Measurements from ENCODE around the gene NFATC2. TPM values are rescaled to one million over a fixed set of nuclear protein-coding genes. Genes with fewer than 3 reads are reported as not detected.

NFATC2 gene
- polyA plus RNA-seq, 1 donor from 2014 or later, result not detected

- Histone ChIP-seq H3K27ac (ENCODE audit: low read length) (no peak overlapping the region), H3K9me2 (ENCODE audit: insufficient read depth, low read length) (no peaks in the 10 kb centered on the region), H3K36me3 (ENCODE audit: insufficient read depth, low read length) (no peaks in the 10 kb centered on the region), H3F3A (ENCODE audit: insufficient read depth, low read length, poor library complexity, severe bottlenecking) (no peaks in the 10 kb centered on the region), H3K9ac (ENCODE audit: low read length) (no peak overlapping the region), H3K9me3 (ENCODE audit: low read length) (no peaks in the 10 kb centered on the region), H3K27me3 (ENCODE audit: insufficient read depth, low read depth, low read length) (no peaks in the 10 kb centered on the region), H2AFZ (ENCODE audit: low read depth, low read length) (no peak overlapping the region), H3K4me3 (ENCODE audit: low read length) (no peak overlapping the region), H3K4me2 (ENCODE audit: low read length) (no peak overlapping the region), H3K79me2 (replicated peaks; ENCODE audit: insufficient read depth, low read length) (no peaks in the 10 kb centered on the region), H4K20me1 (ENCODE audit: insufficient read depth) (no peaks in the 10 kb centered on the region)
- no peak for TF ChIP-seq SMC3 (conservative IDR thresholded peaks at IDR 0.05; ENCODE audit: poor library complexity)
- TF ChIP-seq MXI1 (conservative IDR thresholded peaks at IDR 0.05; ENCODE audit: poor library complexity, severe bottlenecking), result no peak
- TF ChIP-seq CTCF (IDR thresholded peaks at IDR 0.05; ENCODE audit: poor library complexity, severe bottlenecking), result no peak
- TF ChIP-seq TAF1 (IDR thresholded peaks at IDR 0.05; ENCODE audit: low read depth), result no peak
- TF ChIP-seq EZH2 (IDR thresholded peaks at IDR 0.05; ENCODE audit: borderline replicate concordance, insufficient read depth, low read length, poor library complexity, severe bottlenecking), result no peak
- TF ChIP-seq RAD21 (conservative IDR thresholded peaks at IDR 0.05), result no peak
- TF ChIP-seq POLR2AphosphoS5 (IDR thresholded peaks at IDR 0.05), result no peak
- no peak for TF ChIP-seq EP300 (conservative IDR thresholded peaks at IDR 0.05; ENCODE audit: poor library complexity, severe bottlenecking)
- no peak for TF ChIP-seq REST (IDR thresholded peaks at IDR 0.05; ENCODE audit: borderline replicate concordance)
These were observed 35.6 kb upstream of the NFATC2 start for GRCh38 chr20:51578145-51578459.

GRCh38 chr20:51577432-51578144 is 35.1 kb upstream of the NFATC2 start:
- Histone ChIP-seq H3K4me2 (ENCODE audit: low read length) (no peak overlapping the region), H3K9ac (ENCODE audit: low read length) (no peak overlapping the region), H3K27me3 (ENCODE audit: insufficient read depth, low read depth, low read length) (no peaks in the 10 kb centered on the region), H3K27ac (ENCODE audit: low read length) (no peak overlapping the region), H3K9me2 (ENCODE audit: insufficient read depth, low read length) (no peaks in the 10 kb centered on the region), H2AFZ (ENCODE audit: low read depth, low read length) (no peak overlapping the region), H3K9me3 (ENCODE audit: low read length) (no peaks in the 10 kb centered on the region), H3K36me3 (ENCODE audit: insufficient read depth, low read length) (no peaks in the 10 kb centered on the region), H3K79me2 (replicated peaks; ENCODE audit: insufficient read depth, low read length) (no peaks in the 10 kb centered on the region), H4K20me1 (ENCODE audit: insufficient read depth) (no peaks in the 10 kb centered on the region), H3F3A (ENCODE audit: insufficient read depth, low read length, poor library complexity, severe bottlenecking) (no peaks in the 10 kb centered on the region), H3K4me3 (ENCODE audit: low read length) (no peak overlapping the region)
- no peak for TF ChIP-seq RAD21 (conservative IDR thresholded peaks at IDR 0.05)
- no peak for TF ChIP-seq MXI1 (conservative IDR thresholded peaks at IDR 0.05; ENCODE audit: poor library complexity, severe bottlenecking)
- TF ChIP-seq REST (IDR thresholded peaks at IDR 0.05; ENCODE audit: borderline replicate concordance), result no peak
- no peak for TF ChIP-seq EZH2 (IDR thresholded peaks at IDR 0.05; ENCODE audit: borderline replicate concordance, insufficient read depth, low read length, poor library complexity, severe bottlenecking)
- no peak for TF ChIP-seq TAF1 (IDR thresholded peaks at IDR 0.05; ENCODE audit: low read depth)
- no peak for TF ChIP-seq EP300 (conservative IDR thresholded peaks at IDR 0.05; ENCODE audit: poor library complexity, severe bottlenecking)
- no peak for TF ChIP-seq POLR2AphosphoS5 (IDR thresholded peaks at IDR 0.05)
- no peak for TF ChIP-seq CTCF (IDR thresholded peaks at IDR 0.05; ENCODE audit: poor library complexity, severe bottlenecking)
- TF ChIP-seq SMC3 (conservative IDR thresholded peaks at IDR 0.05; ENCODE audit: poor library complexity), result no peak
